GM19397 (cell line): ENCODE data around the gene PBXIP1.

Source experiments
- ATAC-seq: cut with Tn5 transposase; IDR thresholded peaks from one replicate; pipeline ENCODE4 v1.9.1; 2021; ENCODE audit warnings: mild to moderate bottlenecking, moderate library complexity; ENCODE audit not compliant: unreplicated experiment

The PBXIP1 gene, protein sequence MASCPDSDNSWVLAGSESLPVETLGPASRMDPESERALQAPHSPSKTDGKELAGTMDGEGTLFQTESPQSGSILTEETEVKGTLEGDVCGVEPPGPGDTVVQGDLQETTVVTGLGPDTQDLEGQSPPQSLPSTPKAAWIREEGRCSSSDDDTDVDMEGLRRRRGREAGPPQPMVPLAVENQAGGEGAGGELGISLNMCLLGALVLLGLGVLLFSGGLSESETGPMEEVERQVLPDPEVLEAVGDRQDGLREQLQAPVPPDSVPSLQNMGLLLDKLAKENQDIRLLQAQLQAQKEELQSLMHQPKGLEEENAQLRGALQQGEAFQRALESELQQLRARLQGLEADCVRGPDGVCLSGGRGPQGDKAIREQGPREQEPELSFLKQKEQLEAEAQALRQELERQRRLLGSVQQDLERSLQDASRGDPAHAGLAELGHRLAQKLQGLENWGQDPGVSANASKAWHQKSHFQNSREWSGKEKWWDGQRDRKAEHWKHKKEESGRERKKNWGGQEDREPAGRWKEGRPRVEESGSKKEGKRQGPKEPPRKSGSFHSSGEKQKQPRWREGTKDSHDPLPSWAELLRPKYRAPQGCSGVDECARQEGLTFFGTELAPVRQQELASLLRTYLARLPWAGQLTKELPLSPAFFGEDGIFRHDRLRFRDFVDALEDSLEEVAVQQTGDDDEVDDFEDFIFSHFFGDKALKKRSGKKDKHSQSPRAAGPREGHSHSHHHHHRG

GRCh38 chr1:154955718-154956543, at the start of gene PBXIP1:
Gene PBXIP1, minus strand, starts transcription at chr1:154956099. Its CDS starts 2,378 bp downstream, at chr1:154953721.
- ATAC-seq: peak; percentile 46

DNA sequence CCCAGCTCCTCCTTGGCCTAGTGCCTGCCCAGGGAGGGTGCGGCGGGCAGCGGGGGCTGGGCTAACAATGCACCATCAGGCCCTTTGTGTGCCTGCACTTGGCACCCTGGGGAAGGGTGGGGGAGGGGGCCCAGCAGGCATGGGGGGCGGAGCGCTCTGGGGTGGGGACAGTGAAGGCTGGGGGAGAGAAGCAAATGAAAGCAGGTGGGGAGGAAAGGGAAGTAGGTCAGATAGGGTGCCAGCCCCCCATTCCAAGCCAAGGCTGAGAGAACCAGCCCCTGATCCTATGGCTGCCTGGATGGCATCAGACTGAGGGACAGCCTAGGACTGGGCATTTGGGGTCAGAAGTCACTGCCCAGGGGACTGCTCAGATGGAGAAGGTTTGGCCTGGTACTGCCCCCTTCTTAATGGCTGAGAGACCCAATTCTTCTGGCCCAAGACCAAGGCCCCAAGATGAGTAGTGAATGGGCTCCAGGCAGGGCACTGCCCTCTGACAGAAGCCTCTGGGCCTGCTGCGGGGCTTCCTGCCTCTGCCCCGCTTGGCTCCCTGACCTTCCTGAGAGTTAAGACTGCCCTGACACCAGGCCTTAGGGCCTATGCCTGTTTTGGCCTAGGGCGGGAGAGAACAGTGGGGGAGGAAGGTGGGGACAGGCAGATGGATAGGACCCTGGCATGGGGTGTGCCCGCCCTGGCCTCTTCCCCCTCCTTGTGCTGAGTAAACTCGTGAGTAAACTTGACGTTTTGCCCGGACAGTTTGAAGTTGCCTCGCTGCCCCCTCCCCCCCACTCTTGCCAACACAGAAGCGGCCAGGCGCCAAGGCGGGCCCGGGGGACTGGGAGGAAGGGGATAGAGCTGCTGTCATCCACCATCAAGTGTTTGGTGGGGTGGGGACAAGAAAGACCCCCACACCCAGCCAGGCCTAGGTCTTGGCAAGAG, 49.4 kb upstream of the PBXIP1 start:
- no peak for ATAC-seq

GRCh38 chr1:155004352-155005075, 48.6 kb upstream of the PBXIP1 start:
- ATAC-seq: no peak

- no peak for ATAC-seq
These were observed 48.0 kb upstream of the PBXIP1 start for GRCh38 chr1:155003766-155004351.

DNA sequence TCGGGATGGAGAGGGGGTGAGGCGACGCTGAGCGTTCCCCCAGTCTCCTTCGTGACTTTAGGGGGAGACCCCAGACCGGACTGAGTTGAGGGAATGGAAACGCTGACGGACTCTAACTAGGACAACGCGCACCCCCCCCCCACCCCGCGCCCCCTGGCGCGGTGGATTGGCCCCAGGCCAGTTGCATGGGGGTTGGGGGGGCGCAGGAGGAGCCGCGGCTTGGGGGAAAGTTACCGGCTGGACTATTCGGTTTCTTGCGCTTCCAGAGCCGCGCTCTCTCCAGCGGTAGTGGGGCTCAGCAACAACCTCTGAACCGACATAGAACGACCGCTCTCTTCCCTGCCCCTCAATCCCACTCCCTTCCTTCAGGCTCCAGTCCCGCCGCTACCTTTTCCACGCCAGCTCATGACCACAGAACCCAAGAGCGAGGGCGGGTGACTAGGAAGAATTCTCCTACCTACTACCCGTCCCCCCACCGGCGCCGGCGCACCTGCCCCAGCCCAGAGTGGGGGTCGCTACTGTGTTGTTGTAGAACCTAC, 47.4 kb upstream of the PBXIP1 start:
- ATAC-seq: no peak

DNA sequence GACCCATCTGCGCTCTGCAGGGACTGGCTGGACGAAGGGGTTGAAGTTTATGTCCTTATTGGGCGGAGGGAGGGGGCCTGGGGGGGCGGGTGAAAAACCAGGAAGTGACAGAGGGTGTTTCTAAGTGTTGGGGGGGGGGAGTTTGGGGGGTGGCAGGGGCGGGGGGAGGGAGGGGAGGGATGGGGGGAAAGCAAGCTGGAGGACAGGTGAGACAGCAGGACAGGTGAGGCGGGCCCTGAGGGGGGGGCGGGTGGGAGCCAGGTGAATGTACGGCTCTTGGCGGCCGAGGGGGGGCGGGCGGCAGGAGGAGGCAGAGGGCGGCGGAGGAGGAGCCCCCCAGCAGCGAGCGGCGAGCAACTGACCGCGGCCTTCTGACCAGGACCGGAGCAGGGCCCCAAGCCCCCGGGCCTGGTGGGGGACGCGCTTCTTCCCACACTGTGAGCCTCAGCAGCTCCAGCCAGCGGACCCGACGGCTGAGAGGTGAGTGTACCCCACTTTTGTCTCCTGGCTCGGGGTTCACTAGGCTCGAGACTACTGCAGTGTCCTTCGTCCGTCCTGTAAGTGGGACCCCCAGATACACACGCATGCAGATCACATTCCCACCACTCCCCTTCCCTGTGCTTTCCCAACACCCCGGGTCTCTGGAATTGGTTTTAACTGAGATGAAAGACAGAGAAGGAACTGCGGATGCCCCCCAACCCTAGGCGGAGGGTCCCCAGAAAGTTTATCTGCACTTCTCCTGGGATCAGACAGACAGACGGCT, 46.7 kb upstream of the PBXIP1 start, which contains the start of gene ZBTB7B:
Gene ZBTB7B (plus strand): TSS at position 339 of the 763 bp plus-strand sequence. CDS start 11,859 bp downstream, outside the sequence.
- no peak for ATAC-seq

DNA sequence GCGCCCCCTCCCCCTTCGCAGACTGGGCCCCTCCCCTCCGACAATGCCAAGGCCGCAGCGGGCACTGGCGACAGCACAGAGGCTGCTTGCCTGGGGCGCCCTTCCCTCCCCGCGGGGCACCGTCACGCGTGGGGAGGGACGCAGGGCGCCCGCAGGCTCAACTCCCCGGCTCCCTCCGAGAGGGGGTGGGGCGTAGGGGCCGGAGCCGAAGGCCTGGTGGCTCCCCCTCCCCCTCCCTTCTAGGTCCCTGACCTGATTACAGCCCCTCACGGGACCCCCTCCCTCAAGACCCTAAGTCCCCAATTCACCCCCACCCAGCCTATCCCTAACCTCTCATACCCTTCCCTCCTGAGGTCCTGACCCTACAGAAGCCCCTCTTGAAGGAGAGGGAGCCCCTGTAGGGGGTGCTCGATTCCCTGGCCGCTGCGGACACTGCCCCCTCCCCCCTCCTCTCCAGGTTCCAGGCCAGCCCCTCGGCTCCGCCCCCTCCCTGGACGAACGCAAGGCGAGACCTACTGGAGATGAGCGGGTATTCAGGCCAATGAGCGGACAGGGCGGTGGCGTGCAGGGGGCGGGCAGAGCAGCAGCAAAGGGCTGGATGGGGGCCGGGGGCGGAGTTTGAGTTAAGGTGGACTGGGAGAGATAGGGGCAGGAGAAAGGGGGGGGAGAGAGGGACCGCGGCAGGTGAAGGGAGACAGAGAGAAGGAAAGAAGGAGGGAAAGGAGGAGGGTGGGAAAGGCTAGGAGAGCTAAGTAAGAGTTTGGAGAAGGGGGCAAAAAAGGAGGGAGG, 46.0 kb upstream of the PBXIP1 start:
- ATAC-seq: peak; percentile 48

DNA sequence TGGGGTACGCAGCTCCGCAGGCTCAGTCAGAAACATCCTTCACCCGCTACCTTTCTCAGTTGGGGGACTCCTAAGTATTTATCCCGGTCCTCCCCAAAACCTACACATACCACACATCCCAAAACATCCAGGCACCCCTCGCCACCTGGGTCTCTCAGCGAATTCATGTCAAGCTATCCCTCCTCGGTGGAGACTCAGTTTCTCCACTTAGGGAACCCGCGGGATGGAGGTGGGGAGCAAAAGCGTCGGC, 45.5 kb upstream of the PBXIP1 start:
- ATAC-seq: no peak

GRCh38 chr1:155000726-155001424, 45.0 kb upstream of the PBXIP1 start:
- ATAC-seq: peak; percentile 31

DNA sequence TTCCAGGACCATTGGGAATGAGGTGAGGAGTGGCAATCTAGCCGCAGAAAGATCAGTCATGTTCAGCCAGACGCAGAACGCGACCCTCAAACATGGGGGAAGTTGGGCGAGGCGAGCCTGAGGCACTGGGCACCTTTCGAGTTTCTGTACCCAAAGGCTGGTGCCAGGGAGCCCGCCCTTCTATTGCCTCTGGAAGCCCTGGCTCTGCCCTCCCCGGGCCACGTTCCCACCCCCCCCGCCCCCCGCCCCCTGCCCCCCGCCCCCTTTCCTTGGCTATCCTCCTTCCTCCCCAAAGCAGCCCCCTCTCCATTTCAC, 44.5 kb upstream of the PBXIP1 start:
- no peak for ATAC-seq

DNA sequence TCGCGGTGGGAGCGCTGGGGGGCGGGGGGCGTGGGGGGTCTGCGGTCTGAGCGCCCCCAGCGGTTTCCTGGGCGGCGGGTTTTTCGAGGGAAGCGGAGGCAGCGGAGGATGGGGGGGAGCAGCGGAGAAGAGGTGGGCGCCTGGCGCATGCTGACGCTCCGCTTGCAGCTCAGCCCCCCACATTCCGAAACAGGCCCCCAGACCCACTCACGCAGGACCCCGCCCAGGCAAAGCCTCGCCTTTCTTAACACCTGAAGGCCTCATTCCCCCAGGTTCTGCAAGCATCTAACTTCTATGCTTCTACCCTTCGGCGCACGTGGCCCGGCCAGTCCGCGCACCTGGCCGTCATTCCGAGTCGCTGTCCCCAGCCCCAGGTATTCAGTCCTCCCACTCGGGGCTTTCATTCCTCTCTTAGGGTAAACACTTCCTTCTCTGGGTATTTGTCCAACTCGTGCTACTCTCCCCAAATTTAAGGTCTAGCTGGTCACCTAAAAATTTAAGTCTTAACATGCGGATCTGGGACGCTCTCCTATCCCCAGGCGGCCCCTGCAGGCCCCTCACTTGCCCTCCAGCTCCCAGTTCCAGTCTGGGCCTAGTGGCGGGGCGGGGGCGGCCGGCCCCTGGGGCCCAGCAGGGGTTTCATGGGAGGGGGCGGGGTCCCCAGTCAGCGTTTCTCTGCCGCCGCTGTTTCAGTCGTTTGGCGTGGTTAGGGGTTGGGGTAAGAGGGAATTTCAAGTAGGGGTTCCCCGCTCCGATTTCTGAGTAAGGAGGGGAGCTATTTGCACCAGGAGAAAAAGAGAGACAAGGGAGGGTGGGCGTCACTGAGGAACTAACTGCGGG, 43.9 kb upstream of the PBXIP1 start:
- ATAC-seq: no peak

GRCh38 chr1:154998818-154999570, 43.1 kb upstream of the PBXIP1 start:
- no peak for ATAC-seq

GRCh38 chr1:154998201-154998780, 42.4 kb upstream of the PBXIP1 start:
- ATAC-seq: no peak

- no peak for ATAC-seq
These were observed 41.2 kb upstream of the PBXIP1 start for GRCh38 chr1:154996966-154997701.
